Mucosa of stomach (tissue), 1 donor: Measurements from ENCODE around the gene RAB1B.

Source experiments
- H3K27me3 ChIP-seq: one replicate; pipeline ENCODE4 v1.7.0; 2013; ENCODE audit warnings: mild to moderate bottlenecking, low read length; ENCODE audit not compliant: control insufficient read depth, insufficient read depth
- H3K36me3 ChIP-seq: one replicate; pipeline ENCODE4 v1.7.0; 2013; ENCODE audit warnings: low read length; ENCODE audit not compliant: control insufficient read depth, insufficient read depth
- H3K4me1 ChIP-seq: one replicate; pipeline ENCODE4 v1.7.0; 2013; ENCODE audit warnings: mild to moderate bottlenecking, low read length; ENCODE audit not compliant: control insufficient read depth, insufficient read depth
- H3K4me3 ChIP-seq: one replicate; pipeline ENCODE4 v1.7.0; 2013; ENCODE audit warnings: low read length
- H3K9ac ChIP-seq: one replicate; pipeline ENCODE4 v1.7.0; 2013; ENCODE audit warnings: mild to moderate bottlenecking, low read length, moderate library complexity
- H3K9me3 ChIP-seq: one replicate; pipeline ENCODE4 v1.7.0; 2013; ENCODE audit warnings: mild to moderate bottlenecking, low read length, moderate library complexity; ENCODE audit not compliant: control insufficient read depth
- donor health status: Pancreatic carcinoma.

The RAB1B gene

GRCh38 chr11:66228521-66228920, 39.9 kb upstream of the RAB1B start:
- Histone ChIP-seq H3K36me3 (no peaks in the 10 kb centered on the region), H3K27me3 (no peaks in the 10 kb centered on the region), H3K9ac (no peak overlapping the region), H3K9me3 (no peaks in the 10 kb centered on the region), H3K4me3 (no peak overlapping the region), H3K4me1 (no peaks in the 10 kb centered on the region)

- Histone ChIP-seq H3K9me3 (no peaks in the 10 kb centered on the region), H3K9ac (no peak overlapping the region), H3K4me1 (no peaks in the 10 kb centered on the region), H3K4me3 (no peak overlapping the region), H3K27me3 (no peaks in the 10 kb centered on the region), H3K36me3 (no peaks in the 10 kb centered on the region)
Observed at GRCh38 chr11:66230156-66230555, 38.3 kb upstream of the RAB1B start.

DNA sequence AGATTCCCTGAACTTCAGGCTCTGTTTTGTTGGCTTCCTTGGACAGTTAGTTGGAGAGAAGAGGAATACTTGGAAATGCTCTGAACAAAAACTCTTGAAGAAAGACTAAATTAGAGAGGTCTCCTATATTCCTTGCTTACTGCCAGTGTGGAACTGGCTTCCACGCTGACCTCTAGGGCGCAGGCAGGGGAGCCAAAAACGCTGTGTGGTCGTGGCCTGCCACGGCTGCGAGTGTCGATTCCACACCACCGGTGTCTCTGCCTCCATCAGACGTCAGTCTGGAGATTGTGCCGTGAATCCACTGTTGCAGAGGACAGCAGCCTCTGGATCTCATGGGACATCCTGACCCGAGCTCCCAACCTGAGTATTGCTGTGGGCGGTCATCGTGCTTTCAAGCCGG, 37.5 kb upstream of the RAB1B start:
- Histone ChIP-seq H3K9me3 (no peaks in the 10 kb centered on the region), H3K27me3 (no peaks in the 10 kb centered on the region), H3K4me1 (no peaks in the 10 kb centered on the region), H3K4me3 (no peak overlapping the region), H3K9ac (no peak overlapping the region), H3K36me3 (peaks cover 2% of the 10 kb centered on the region)

- Histone ChIP-seq H3K4me1 (no peaks in the 10 kb centered on the region), H3K9me3 (no peaks in the 10 kb centered on the region), H3K9ac (no peak overlapping the region), H3K4me3 (no peak overlapping the region), H3K27me3 (no peaks in the 10 kb centered on the region), H3K36me3 (peaks cover 5% of the 10 kb centered on the region)
Observed at GRCh38 chr11:66231561-66231960, 36.9 kb upstream of the RAB1B start.

DNA sequence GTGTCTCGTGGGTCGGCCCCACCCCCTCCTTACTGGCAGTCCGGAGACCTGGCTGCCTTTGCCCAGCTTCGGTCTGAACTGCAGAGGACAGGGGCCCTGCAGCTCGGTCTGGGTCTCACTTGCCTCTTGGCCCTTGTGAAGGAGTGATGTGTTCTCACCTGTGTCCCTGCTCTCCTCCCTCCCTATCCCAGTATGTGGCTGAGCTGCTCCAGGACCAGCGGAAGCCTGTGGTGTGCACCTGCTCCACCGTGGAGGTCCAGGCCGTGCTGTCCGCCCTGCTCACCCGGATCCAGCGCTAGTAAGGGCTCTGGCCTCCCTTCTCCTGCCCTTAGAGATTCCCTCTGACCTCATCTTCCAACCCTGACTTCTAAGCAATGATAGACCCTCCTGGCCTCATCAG, 35.7 kb upstream of the RAB1B start:
- H3K4me3 ChIP-seq, result no peak overlapping the region
- no peak overlapping the region for H3K9ac ChIP-seq
- H3K4me1 ChIP-seq, result no peaks in the 10 kb centered on the region
- no peaks in the 10 kb centered on the region for H3K9me3 ChIP-seq
- H3K36me3 ChIP-seq, result peaks cover 5% of the 10 kb centered on the region
- H3K27me3 ChIP-seq, result no peaks in the 10 kb centered on the region

- H3K36me3 ChIP-seq, result peaks cover 5% of the 10 kb centered on the region
Observed at GRCh38 chr11:66233301-66233700, 35.1 kb upstream of the RAB1B start.

DNA sequence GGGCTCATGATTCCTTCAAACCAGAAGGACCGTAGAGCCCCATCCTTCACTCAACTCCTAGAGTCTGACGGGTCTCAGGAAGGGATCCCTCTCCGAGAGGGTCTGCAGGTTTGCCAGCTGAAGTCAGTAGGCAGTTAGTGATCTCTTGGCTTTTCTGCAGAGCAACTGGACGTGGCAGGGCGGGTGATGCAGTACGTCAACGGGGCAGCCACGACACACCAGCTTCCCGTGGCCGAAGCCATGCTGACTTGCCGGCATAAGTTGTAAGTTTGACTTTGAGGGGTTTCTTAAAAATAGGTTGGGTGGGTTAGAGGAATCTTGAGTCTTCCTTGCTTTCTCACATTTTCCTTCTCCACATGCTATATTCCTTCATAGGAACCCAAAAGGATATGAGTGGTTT, 33.3 kb upstream of the RAB1B start:
- H3K4me3 ChIP-seq, result no peak overlapping the region
- no peaks in the 10 kb centered on the region for H3K4me1 ChIP-seq
- no peaks in the 10 kb centered on the region for H3K27me3 ChIP-seq
- no peak overlapping the region for H3K9ac ChIP-seq
- peaks cover 5% of the 10 kb centered on the region for H3K36me3 ChIP-seq
- H3K9me3 ChIP-seq, result no peaks in the 10 kb centered on the region

More at GRCh38 chr11:66233301-66233700, 35.1 kb upstream of the RAB1B start:
- Histone ChIP-seq H3K4me1 (no peaks in the 10 kb centered on the region), H3K27me3 (no peaks in the 10 kb centered on the region), H3K4me3 (no peak overlapping the region), H3K9ac (no peak overlapping the region), H3K9me3 (no peaks in the 10 kb centered on the region)

DNA sequence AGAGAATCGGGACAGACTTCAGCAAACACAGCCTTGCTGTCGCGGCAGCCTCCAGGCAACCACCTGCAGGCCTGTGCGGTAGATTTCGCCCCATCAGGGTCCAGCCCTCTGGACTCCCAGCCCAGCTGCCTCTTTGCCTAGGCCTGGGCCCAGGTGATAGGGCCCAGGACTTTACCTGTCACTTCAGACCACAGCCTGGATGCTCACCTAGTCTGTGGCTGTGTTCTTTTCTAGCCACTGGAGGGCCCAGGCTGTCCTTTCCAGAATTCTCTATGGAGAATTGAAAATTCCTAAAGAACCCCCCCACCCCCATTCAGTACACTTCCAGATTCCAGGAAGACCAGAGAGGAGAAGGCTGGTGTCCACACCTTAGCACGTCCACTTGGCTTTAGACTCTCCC, 30.6 kb upstream of the RAB1B start:
- no peaks in the 10 kb centered on the region for H3K27me3 ChIP-seq
- H3K36me3 ChIP-seq, result peaks cover 12% of the 10 kb centered on the region
- no peak overlapping the region for H3K9ac ChIP-seq
- H3K4me3 ChIP-seq, result no peak overlapping the region
- no peaks in the 10 kb centered on the region for H3K9me3 ChIP-seq
- no peaks in the 10 kb centered on the region for H3K4me1 ChIP-seq

DNA sequence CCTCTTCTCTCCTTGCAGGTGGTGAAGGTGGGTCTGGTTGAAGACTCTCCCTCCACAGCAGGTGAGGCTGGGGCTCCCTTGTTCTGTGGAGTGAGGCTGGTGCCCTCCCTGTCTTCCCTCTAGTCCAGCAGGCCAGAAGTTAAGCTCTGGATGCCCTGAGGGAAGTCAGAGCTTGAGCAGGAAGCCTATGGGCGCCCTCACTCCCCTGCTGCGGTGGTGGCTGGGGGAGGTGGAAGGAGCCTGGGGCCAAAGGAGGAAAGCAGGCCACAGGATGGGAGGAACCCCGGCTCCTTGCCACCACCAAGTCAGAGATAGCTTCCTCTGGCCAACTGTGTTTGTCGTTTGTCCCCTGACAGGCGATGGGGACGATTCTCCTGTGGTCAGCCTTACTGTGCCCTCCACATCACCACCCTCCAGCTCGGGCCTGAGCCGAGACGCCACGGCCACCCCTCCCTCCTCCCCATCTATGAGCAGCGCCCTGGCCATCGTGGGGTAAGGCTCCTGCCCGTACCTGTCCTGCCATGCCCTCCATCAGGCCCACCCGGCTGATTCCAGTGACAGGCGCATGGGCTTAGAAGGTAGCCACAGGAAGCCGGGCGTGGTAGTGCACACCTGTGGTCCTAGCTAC, 29.5 kb upstream of the RAB1B start:
- peaks cover 12% of the 10 kb centered on the region for H3K36me3 ChIP-seq

DNA sequence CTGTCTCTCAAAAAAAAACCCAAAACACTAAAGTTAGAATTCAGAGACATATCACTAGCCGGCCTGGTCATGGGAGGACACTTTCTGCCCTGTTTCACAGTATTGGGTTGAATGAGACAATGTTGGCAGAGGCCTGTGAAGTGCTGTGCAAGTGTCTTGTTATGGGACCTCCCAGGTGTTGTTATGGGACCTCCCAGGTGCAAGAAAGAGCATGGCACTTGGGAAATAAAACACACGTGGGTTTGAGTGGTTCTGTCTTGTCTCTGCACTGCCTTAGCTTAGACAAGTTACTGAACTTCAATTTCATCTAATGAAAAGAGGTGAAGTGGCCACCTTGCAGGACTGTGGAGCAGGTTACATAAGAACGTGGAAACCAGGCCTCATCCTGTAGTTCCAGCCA, 28.9 kb upstream of the RAB1B start:
- Histone ChIP-seq H3K9ac (no peak overlapping the region), H3K27me3 (no peaks in the 10 kb centered on the region), H3K9me3 (no peaks in the 10 kb centered on the region), H3K36me3 (peaks cover 12% of the 10 kb centered on the region), H3K4me1 (no peaks in the 10 kb centered on the region), H3K4me3 (no peak overlapping the region)

More for the DNA sequence above, 29.5 kb upstream of the RAB1B start:
- H3K9ac ChIP-seq, result no peak overlapping the region
- H3K9me3 ChIP-seq, result no peaks in the 10 kb centered on the region
- no peak overlapping the region for H3K4me3 ChIP-seq
- no peaks in the 10 kb centered on the region for H3K27me3 ChIP-seq
- H3K4me1 ChIP-seq, result no peaks in the 10 kb centered on the region

GRCh38 chr11:66239998-66240780, 28.2 kb upstream of the RAB1B start:
- no peaks in the 10 kb centered on the region for H3K27me3 ChIP-seq
- no peaks in the 10 kb centered on the region for H3K4me1 ChIP-seq
- no peaks in the 10 kb centered on the region for H3K9me3 ChIP-seq
- H3K36me3 ChIP-seq, result peaks cover 12% of the 10 kb centered on the region
- H3K9ac ChIP-seq, result no peak overlapping the region
- no peak overlapping the region for H3K4me3 ChIP-seq

DNA sequence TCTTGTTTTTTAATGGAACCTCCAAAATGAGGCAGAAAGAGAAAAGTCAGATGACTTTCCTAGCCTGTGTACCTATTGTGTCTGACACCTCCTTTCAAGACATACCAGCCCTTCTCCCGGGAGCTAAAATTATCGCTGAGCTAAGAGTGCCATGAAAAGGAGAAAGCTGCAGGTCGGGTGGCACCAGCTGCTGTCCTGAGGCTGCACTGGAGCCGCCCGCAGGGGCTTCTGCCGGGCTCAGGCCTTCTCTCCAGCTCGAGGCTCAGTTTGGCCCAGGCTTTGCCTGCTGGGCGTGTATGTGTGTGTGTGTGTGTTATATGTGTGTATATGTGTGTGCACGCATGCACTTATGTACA, 27.7 kb upstream of the RAB1B start:
- Histone ChIP-seq H3K36me3 (peaks cover 12% of the 10 kb centered on the region), H3K4me3 (no peak overlapping the region), H3K4me1 (no peaks in the 10 kb centered on the region), H3K9ac (no peak overlapping the region), H3K9me3 (no peaks in the 10 kb centered on the region), H3K27me3 (no peaks in the 10 kb centered on the region)
